CD4-positive, alpha-beta T cell (primary cell): ENCODE results near the gene TCF4. TPM values are rescaled to one million over a fixed set of nuclear protein-coding genes. Genes with fewer than 3 reads are reported as not detected.

ENCODE experiments used
- ATAC-seq: fragments of 200-7000 bp; cut with Tn5 transposase; one replicate; pipeline ENCODE4 v1.10.0; 2022; ENCODE audit warnings: mild to moderate bottlenecking; ENCODE audit not compliant: poor library complexity
- CTCF ChIA-PET: fragments of 350-600 bp; sonication (Branson Sonifier 250); formaldehyde crosslinking; loops from one replicate; lab custom pipeline; 2021; ENCODE audit warnings: antibody characterized with exemption, inconsistent platforms; lab: Charles Lee
- POLR2A ChIA-PET: fragments of 350-600 bp; sonication (Branson Sonifier 250); formaldehyde crosslinking; loops from one replicate; lab custom pipeline; 2021; ENCODE audit warnings: antibody characterized with exemption, inconsistent platforms; lab: Charles Lee
- DNase-seq, 14 experiments: peaks; one replicate each; pipeline ENCODE4 v3.0.0-alpha.2; 2013 to 2020; ENCODE audit warnings: mixed read lengths in 2 of 14
- H3K27ac ChIP-seq, 2 donors: one replicate each; pipeline versions ENCODE4 v1.5.1 to v1.7.0; 2013; ENCODE audit warnings: low read length in 2 of 2, low read depth in 1 of 2, mild to moderate bottlenecking in 1 of 2
- H3K27me3 ChIP-seq, 2 experiments: 1 replicate in 1 of 2; 2 replicates in 1 of 2; pipeline versions ENCODE4 v1.6.1 to v1.7.0; 2013; ENCODE audit warnings: low read length in 2 of 2, control low read depth in 1 of 2, mild to moderate bottlenecking in 1 of 2, moderate library complexity in 1 of 2; ENCODE audit not compliant: insufficient read depth in 2 of 2, control insufficient read depth in 1 of 2
- H3K36me3 ChIP-seq: one replicate; pipeline ENCODE4 v1.6.1; 2013; ENCODE audit warnings: low read length, control low read depth; ENCODE audit not compliant: insufficient read depth
- H3K4me1 ChIP-seq: one replicate; pipeline ENCODE4 v1.6.1; 2013; ENCODE audit warnings: low read length, control low read depth; ENCODE audit not compliant: insufficient read depth
- H3K4me3 ChIP-seq: one replicate; pipeline ENCODE4 v1.5.1; 2013; ENCODE audit warnings: mild to moderate bottlenecking, low read length, moderate library complexity
- H3K9me3 ChIP-seq, 2 experiments: 1 replicate in 1 of 2; 2 replicates in 1 of 2; pipeline versions ENCODE4 v1.6.1 to v1.7.0; 2013; ENCODE audit warnings: low read length in 2 of 2, mild to moderate bottlenecking in 2 of 2, control low read depth in 1 of 2, moderate library complexity in 1 of 2; ENCODE audit not compliant: control insufficient read depth in 1 of 2, insufficient read depth in 1 of 2
- H3K27ac Mint-ChIP-seq: one replicate; pipeline ENCODE4 v1.8.0; 2020; ENCODE audit warnings: mixed read lengths
- H3K27me3 Mint-ChIP-seq: one replicate; pipeline ENCODE4 v1.8.0; 2021; ENCODE audit warnings: mixed read lengths
- H3K36me3 Mint-ChIP-seq: one replicate; pipeline ENCODE4 v1.8.0; 2021; ENCODE audit warnings: low read depth, mixed read lengths
- H3K4me1 Mint-ChIP-seq: one replicate; pipeline ENCODE4 v1.8.0; 2021; ENCODE audit warnings: low read depth, mixed read lengths
- H3K4me3 Mint-ChIP-seq: one replicate; pipeline ENCODE4 v1.8.0; 2020; ENCODE audit warnings: mild to moderate bottlenecking, mixed read lengths
- H3K9me3 Mint-ChIP-seq: one replicate; pipeline ENCODE4 v1.8.0; 2020; ENCODE audit warnings: mixed read lengths
- intact Hi-C, 2 experiments: fragments of 100-400 bp; cut with DNase I in 1 of 2; cut with micrococcal nuclease in 1 of 2; formaldehyde crosslinking; loops; one replicate each; pipeline versions ENCODE4 v1.15.1 to v1.9.0; 2023 to 2025; cut with DNase I, micrococcal nuclease
- total RNA-seq, 174 experiments: library from RNA in 2 of 174; stranded (reverse) in 2 of 174; gene quantifications; one replicate each; pipeline ENCODE4 v1.2.3 and lab custom pipeline; 2021 to 2026
- TF ChIP-seq, protein P1 (sequence below): fragments of 200-600 bp; IDR thresholded peaks from one replicate; pipeline ENCODE4 v1.8.0; 2022; ENCODE audit warnings: antibody characterized with exemption, mild to moderate bottlenecking

TCF4 gene
- total RNA-seq, 2 experiments from 2014 or later = 3.0 to 3.2 TPM

DNA sequence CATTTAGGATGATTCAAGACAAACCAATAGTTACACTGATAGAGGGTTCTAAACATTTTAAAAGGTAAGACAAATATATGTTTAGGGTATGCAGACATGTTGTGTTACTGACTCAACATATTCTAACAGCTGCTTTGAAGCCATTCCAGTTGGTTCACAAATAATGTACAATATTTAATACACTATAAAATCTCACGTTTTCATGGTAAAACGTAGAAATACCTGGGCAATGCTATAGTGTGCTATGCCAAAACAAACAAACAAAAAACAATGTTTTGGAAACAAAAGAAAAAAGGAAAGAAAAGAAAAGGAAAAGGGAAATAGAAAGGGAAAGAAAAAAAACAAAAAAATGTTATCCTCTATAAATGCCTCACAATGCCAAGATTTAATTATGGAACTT is 277.1 kb downstream of the TCF4 start:
- H3K27me3 ChIP-seq = no peaks in the 10 kb centered on the region
- Mint-ChIP-seq H3K27me3 (no peaks in the 10 kb centered on the region), H3K4me3 (no peak overlapping the region), H3K4me1 (no peaks in the 10 kb centered on the region), H3K9me3 (peaks cover 2% of the 10 kb centered on the region), H3K36me3 (no peaks in the 10 kb centered on the region), H3K27ac (no peak overlapping the region)
- ChIA-PET POLR2A (no interaction called here), CTCF (no interaction called here)
- TF ChIP-seq, protein P1, sequence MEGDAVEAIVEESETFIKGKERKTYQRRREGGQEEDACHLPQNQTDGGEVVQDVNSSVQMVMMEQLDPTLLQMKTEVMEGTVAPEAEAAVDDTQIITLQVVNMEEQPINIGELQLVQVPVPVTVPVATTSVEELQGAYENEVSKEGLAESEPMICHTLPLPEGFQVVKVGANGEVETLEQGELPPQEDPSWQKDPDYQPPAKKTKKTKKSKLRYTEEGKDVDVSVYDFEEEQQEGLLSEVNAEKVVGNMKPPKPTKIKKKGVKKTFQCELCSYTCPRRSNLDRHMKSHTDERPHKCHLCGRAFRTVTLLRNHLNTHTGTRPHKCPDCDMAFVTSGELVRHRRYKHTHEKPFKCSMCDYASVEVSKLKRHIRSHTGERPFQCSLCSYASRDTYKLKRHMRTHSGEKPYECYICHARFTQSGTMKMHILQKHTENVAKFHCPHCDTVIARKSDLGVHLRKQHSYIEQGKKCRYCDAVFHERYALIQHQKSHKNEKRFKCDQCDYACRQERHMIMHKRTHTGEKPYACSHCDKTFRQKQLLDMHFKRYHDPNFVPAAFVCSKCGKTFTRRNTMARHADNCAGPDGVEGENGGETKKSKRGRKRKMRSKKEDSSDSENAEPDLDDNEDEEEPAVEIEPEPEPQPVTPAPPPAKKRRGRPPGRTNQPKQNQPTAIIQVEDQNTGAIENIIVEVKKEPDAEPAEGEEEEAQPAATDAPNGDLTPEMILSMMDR = no peak
- H3K9me3 ChIP-seq = no peaks in the 10 kb centered on the region
- no peaks in the 10 kb centered on the region for H3K36me3 ChIP-seq
- no peak overlapping the region for H3K27ac ChIP-seq
- no peak overlapping the region for H3K4me3 ChIP-seq
- no peaks in the 10 kb centered on the region for H3K4me1 ChIP-seq
- DNase-seq (no peak), ATAC-seq (no peak)
- intact Hi-C loops = no loop called here

DNA sequence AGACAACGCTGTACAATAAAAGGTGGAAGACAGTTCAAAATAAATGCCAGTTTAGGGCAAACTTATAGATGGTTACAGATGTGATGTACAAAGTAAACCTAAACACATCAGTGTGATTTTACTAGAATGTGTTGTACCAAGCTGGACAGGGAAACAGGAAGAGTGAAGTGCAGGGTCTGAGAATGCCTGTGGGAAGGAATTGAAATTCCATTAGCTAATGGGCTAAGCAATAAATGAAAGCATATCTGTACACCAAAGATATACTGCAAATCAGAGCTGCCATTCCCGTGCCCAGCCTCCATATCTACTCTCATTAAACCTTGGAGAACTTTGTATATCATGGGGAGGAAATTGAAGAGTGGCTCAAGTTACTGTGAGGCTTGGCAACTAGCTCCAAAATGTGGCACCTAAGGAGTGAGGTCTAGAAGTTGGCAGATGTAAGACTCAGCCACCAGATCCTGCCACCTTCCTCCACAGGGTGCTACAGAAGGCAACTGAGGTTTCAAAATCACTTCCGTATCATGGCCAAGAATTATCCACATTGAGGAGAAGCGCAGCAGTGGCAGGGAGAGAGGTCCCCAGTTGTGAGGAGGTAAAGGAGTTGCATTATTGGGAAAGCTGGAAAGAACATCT is 277.8 kb downstream of the TCF4 start:
- no peaks in the 10 kb centered on the region for H3K36me3 ChIP-seq
- Mint-ChIP-seq H3K27me3 (no peaks in the 10 kb centered on the region), H3K4me3 (no peak overlapping the region), H3K36me3 (no peaks in the 10 kb centered on the region), H3K4me1 (no peaks in the 10 kb centered on the region), H3K9me3 (peaks cover 2% of the 10 kb centered on the region), H3K27ac (no peak overlapping the region)
- TF ChIP-seq, protein P1 = no peak
- H3K9me3 ChIP-seq = no peaks in the 10 kb centered on the region
- no peak overlapping the region for H3K27ac ChIP-seq
- H3K4me1 ChIP-seq = no peaks in the 10 kb centered on the region
- no peak overlapping the region for H3K4me3 ChIP-seq
- intact Hi-C loops = no loop called here
- POLR2A ChIA-PET = no interaction called here
- no peak for DNase-seq
- ATAC-seq = no peak
- H3K27me3 ChIP-seq = no peaks in the 10 kb centered on the region
- CTCF ChIA-PET = no interaction called here

DNA sequence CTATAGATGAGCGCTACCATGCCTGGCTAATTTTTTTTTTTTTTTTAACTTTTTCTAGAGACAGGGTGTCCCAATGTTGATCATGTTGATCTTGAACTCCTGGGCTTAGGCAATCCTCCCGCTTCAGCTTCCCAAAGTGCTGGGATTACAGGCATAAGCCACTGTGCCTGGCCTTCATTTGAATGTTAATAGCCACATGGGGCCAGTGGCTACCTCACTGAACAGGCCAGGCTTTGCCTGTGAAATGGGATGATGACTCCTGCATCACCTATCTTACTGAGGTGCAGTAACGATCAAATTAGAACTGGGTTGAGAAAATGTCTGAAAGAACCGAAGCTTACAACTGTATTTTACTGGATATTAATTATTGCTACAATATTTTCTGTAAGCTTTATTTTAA is 278.7 kb downstream of the TCF4 start:
- intact Hi-C loops = no loop called here
- no peaks in the 10 kb centered on the region for H3K27me3 ChIP-seq
- TF ChIP-seq, protein P1 = no peak
- H3K4me3 Mint-ChIP-seq = no peak overlapping the region
- POLR2A ChIA-PET = no interaction called here
- H3K36me3 ChIP-seq = no peaks in the 10 kb centered on the region
- no peak overlapping the region for H3K4me3 ChIP-seq
- H3K4me1 ChIP-seq = no peaks in the 10 kb centered on the region
- H3K9me3 ChIP-seq = no peaks in the 10 kb centered on the region
- CTCF ChIA-PET = no interaction called here
- no peak for ATAC-seq
- H3K9me3 Mint-ChIP-seq = peaks cover 2% of the 10 kb centered on the region
- no peak for DNase-seq
- H3K27me3 Mint-ChIP-seq = no peaks in the 10 kb centered on the region
- no peak overlapping the region for H3K27ac ChIP-seq
- no peaks in the 10 kb centered on the region for H3K4me1 Mint-ChIP-seq
- no peaks in the 10 kb centered on the region for H3K36me3 Mint-ChIP-seq
- no peak overlapping the region for H3K27ac Mint-ChIP-seq
